ENCODE data around the gene STUM. TPM values are rescaled to one million over a fixed set of nuclear protein-coding genes. Genes with fewer than 3 reads are reported as not detected.

STUM gene
- total and polyA plus RNA-seq, 12 donors = 0.13 to 0.44 (median 0.24) TPM; not detected in 1

DNA sequence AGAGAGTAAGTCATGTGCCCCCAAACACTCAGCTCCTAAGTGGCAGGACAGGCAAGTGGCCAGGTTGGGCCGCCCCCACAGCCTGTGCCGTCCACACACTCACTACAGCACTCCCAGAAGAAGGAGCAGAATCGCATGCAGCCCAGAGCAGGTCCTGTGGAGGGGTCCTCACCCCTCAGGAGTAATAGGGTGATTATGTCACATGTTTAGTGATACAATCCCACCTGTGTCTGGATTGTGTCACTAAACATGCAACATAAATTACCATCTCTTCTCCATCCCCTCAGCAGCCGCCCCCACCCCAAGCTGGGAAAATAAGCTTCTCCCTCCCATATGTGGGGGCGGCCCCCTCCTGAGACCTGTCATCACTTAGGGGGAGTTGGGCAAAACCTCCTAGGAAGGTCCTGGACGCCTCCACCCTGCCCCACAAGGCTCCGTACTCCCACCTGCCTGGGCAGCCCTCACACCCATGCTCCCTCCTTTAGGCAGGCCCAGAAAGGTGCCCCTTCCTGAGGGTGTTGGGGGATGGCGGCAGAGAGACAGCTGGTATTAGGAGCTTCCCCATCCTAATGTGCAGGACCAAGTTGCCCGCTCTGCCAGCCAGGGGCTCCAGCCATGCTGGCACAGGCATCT, 56.9 kb downstream of the STUM start:
- Histone ChIP-seq H3K36me3 (replicated peaks in 1 of 2) (no peaks in the 10 kb centered on the region), H3K4me3 (no peak overlapping the region), H3K4me1 (replicated peaks in 1 of 2) (no peaks in the 10 kb centered on the region), H3K27me3 (peaks cover 6% of the 10 kb centered on the region), H3K9me3 (replicated peaks in 1 of 3) (no peaks in the 10 kb centered on the region), H3K27ac (peak overlapping the region in 1 of 5 donors; percentile 48)
- intact Hi-C loops (cut with DNase I) = loop anchor here (5.0 to 10.0 kb wide), 3 partner anchors 58 to 181 kb away; partner anchors contain the start of gene STUM (in 2 of the 2)
- DNase-seq = no peak
- TF ChIP-seq, protein P1, sequence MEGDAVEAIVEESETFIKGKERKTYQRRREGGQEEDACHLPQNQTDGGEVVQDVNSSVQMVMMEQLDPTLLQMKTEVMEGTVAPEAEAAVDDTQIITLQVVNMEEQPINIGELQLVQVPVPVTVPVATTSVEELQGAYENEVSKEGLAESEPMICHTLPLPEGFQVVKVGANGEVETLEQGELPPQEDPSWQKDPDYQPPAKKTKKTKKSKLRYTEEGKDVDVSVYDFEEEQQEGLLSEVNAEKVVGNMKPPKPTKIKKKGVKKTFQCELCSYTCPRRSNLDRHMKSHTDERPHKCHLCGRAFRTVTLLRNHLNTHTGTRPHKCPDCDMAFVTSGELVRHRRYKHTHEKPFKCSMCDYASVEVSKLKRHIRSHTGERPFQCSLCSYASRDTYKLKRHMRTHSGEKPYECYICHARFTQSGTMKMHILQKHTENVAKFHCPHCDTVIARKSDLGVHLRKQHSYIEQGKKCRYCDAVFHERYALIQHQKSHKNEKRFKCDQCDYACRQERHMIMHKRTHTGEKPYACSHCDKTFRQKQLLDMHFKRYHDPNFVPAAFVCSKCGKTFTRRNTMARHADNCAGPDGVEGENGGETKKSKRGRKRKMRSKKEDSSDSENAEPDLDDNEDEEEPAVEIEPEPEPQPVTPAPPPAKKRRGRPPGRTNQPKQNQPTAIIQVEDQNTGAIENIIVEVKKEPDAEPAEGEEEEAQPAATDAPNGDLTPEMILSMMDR (IDR thresholded peaks at IDR 0.05) = no peak
- TF ChIP-seq POLR2A (IDR thresholded peaks at IDR 0.05) = no peak
- 82 to 89% (median 87%) methylated on average over 9 of the region's 9 CpGs for WGBS, 4 donors

DNA sequence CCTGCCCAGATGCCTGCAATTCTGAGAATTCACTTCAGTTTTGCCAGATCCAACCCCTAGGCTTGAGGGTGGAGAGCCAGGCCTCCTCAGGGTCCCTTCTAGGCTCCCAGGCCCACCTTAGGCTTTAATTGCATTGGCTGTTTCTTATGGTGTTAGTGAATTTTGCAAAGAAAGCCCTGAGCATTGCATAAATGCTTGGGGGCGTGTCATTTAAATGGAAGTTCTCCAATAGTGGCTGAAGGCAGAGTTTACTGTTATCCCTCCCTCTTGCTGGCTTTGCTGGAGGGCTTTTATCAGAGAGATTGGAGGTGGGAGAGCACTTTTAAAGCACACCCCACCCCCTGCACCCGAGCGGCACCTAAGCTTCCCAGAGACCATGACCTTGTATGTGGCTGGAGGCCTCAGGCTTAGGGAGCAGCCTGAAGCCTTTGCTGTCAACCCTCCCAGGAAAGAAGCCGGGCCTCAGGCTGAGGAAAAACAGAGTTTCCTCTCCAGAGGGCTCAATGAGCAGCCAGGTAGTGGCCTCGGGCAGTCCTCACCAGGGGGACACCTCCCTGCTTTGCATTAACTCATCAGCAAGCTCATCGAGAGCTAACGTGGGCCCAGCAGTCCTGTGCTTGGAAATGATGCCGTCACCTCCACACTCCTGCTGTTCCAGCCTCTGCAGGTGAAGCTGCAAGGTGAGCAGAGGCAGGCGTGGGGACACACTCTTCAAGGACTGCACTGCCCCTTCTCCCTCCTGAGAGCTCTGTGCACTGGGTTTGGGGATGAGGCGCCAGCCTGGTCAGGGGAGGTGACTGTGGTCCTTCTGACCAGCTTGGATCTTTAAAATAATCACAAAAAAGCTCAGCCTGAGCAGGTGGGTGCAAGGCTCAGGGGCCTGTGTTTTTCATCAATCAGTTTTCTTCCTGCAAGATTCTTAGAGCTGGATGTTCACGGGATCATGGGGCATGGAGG, 58.0 kb downstream of the STUM start:
- WGBS, 4 donors = 74 to 83% (median 82%) methylated on average over 10 to 11 of the region's 11 CpGs
- intact Hi-C loops (cut with DNase I) = loop anchor here (5.0 to 10.0 kb wide), 3 partner anchors 59 to 182 kb away; partner anchors contain the start of gene STUM (in 2 of the 2)
- no peaks in the 10 kb centered on the region for H3K4me1 ChIP-seq (replicated peaks in 1 of 2)

DNA sequence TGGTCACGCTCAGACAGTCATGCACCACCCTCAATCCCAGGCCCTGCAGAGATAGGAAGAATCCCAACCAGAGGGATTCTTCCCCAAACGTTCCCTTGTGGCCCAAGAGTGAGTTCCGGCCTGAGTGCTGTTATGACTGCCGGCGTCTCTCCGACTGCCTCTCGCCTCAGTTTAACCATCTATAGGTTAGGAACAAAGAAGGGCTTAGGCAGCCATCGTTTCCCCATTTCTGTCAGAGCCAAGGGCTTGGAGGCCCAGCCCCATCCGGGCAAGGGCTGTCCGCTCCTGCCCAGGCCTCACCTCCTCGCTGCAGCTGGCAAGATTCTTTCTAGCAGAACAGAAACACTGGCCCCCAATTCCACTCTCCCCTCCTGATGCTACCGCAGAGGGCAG, 58.7 kb downstream of the STUM start:
- no peak for TF ChIP-seq POLR2A (IDR thresholded peaks at IDR 0.05)
- TF ChIP-seq, protein P1 (IDR thresholded peaks at IDR 0.05) = no peak
- Histone ChIP-seq H3K27ac (no peak overlapping the region), H3K27me3 (peaks cover 6% of the 10 kb centered on the region), H3K36me3 (replicated peaks in 1 of 2) (no peaks in the 10 kb centered on the region), H3K9me3 (replicated peaks in 1 of 3) (no peaks in the 10 kb centered on the region), H3K4me1 (replicated peaks in 1 of 2) (no peaks in the 10 kb centered on the region), H3K4me3 (no peak overlapping the region)
- intact Hi-C loops (cut with DNase I) = loop anchor here (5.0 to 10.0 kb wide), 3 partner anchors 60 to 182 kb away; partner anchors contain the start of gene STUM (in 2 of the 2)
- WGBS, 4 donors = 88 to 94% (median 94%) methylated on average over 11 to 12 of the region's 12 CpGs
- DNase-seq = no peak

More for the DNA sequence above, 58.0 kb downstream of the STUM start:
- Histone ChIP-seq H3K4me3 (no peak overlapping the region), H3K9me3 (replicated peaks in 1 of 3) (no peaks in the 10 kb centered on the region), H3K27ac (no peak overlapping the region), H3K27me3 (peaks cover 6% of the 10 kb centered on the region), H3K36me3 (replicated peaks in 1 of 2) (no peaks in the 10 kb centered on the region)
- no peak for DNase-seq
- TF ChIP-seq POLR2A (IDR thresholded peaks at IDR 0.05) = no peak
- TF ChIP-seq, protein P1 (IDR thresholded peaks at IDR 0.05) = no peak

DNA sequence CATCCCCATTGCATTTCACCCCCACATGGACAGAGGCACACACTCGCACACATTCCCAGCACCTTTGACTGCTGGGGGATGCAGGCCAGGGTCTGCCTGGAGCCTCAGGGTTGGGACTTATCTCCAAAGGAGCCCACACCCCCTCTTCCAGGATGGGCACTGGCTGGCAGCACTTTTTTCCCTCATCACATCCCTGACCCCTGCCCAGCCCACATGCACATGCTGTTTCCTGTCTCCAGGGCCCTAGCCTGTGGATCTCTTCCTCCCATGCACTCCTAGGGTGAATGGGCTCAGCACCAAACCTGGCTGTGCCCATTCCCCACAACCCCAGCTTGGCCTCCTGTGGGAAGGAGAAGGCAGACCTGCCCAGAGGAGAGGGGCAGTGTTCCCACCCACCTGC, 59.3 kb downstream of the STUM start:
- H3K4me1 ChIP-seq (replicated peaks in 1 of 2) = no peaks in the 10 kb centered on the region
- peaks cover 6% of the 10 kb centered on the region for H3K27me3 ChIP-seq
- no peak overlapping the region for H3K4me3 ChIP-seq
- H3K9me3 ChIP-seq (replicated peaks in 1 of 3) = no peaks in the 10 kb centered on the region
- intact Hi-C loops (cut with DNase I) = loop anchor here (5.0 to 10.0 kb wide), 3 partner anchors 61 to 183 kb away; partner anchors contain the start of gene STUM (in 2 of the 2)
- DNase-seq = no peak
- no peaks in the 10 kb centered on the region for H3K36me3 ChIP-seq (replicated peaks in 1 of 2)
- no peak for TF ChIP-seq POLR2A (IDR thresholded peaks at IDR 0.05)
- TF ChIP-seq, protein P1 (IDR thresholded peaks at IDR 0.05) = no peak
- no peak overlapping the region for H3K27ac ChIP-seq
- 92 to 100% (median 96%) methylated on average over 1 of the region's 1 CpG for WGBS, 4 donors

Data from adrenal gland (tissue), 12 donors.